ENCODE data around the gene SLC39A7. TPM values are rescaled to one million over a fixed set of nuclear protein-coding genes. Genes with fewer than 3 reads are reported as not detected.

Gene SLC39A7
- total and polyA plus RNA-seq, 4 donors, result 8.9 to 112 (median 71.1) TPM

DNA sequence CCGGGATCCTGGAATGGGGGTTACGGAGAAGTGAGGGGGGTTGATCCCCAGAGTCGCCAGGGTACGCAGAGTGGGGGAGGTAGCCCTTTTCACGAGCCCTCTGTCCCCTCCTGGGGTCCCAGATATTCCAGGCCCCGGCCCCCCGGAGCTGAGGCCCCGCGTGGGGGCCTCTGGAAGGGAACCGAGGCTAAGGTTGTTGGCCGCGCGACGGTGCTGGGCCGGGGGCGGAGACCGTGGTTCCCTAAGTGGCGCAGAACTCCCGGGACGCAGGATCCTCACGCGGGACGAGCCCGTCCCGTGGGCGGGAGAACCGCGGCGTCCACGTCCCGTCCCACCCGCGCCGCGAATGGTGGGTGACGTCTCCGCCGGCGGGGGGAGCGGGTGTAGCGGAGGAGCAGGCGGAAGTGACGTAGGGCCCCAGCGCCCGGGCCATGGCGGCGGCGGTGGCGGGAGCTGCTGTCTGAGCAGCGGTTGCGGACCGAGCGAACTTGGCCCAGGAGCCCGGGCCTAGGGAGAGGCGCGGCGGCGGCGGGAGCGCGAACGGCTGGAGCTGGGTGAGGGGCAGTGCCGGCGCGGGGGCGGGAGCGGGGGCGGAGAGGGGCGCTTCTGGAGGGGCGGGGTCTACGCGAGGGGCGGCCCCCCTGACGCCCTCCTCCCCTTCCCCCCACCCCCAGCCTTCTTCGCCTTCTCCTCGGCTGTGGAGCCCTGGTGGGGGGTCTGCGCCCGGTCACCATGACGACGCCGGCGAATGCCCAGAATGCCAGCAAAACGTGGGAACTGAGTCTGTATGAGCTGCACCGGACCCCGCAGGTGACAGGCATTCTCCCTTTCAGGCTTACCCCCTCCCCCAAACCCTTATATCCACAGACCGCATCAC, 7.7 kb downstream of the SLC39A7 start, which contains the start of gene RING1:
TSS of gene RING1 (plus strand) at position 410 of the 877 bp plus-strand sequence. CDS start at position 733, 323 bp downstream.
- Histone ChIP-seq H3K9me3 (ENCODE audit: control insufficient read depth in 4 of 4, low read length in 3 of 4) (no peaks in the 10 kb centered on the region), H3K9ac (ENCODE audit: low read depth in 1 of 2, low read length in 2 of 2) (peak within 1 kb of the TSS; percentile 95 to 96), H3K4me3 (ENCODE audit: low read depth in 1 of 3, low read length in 3 of 3) (peak within 1 kb of the TSS; percentile 68 to 84 (median 80)), H3K27me3 (ENCODE audit: control insufficient read depth in 4 of 4, insufficient read depth in 4 of 4, low read length in 3 of 4) (no peaks in the 10 kb centered on the region), H3K36me3 (ENCODE audit: control insufficient read depth in 4 of 4, insufficient read depth in 3 of 4, low read depth in 1 of 4, low read length in 3 of 4) (peaks cover 0 to 22% (median 9%) of the 10 kb centered on the region in 4 donors), H3K4me1 (ENCODE audit: control insufficient read depth in 4 of 4, insufficient read depth in 4 of 4, low read length in 3 of 4) (peaks cover 7 to 45% (median 28%) of the 10 kb centered on the region in 4 donors), H3K27ac (ENCODE audit: low read depth in 1 of 2, low read length in 2 of 2) (peak within 1 kb of the TSS; percentile 93 to 94)
- no peak for TF ChIP-seq NR2F2 (IDR thresholded peaks at IDR 0.05)
- TF ChIP-seq, protein P1, sequence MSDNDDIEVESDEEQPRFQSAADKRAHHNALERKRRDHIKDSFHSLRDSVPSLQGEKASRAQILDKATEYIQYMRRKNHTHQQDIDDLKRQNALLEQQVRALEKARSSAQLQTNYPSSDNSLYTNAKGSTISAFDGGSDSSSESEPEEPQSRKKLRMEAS (IDR thresholded peaks at IDR 0.05), result no peak
- no peak for TF ChIP-seq HNF4A (conservative IDR thresholded peaks at IDR 0.05)
- no peak for TF ChIP-seq TAF1 (conservative IDR thresholded peaks at IDR 0.05)
- TF ChIP-seq RAD21 (IDR thresholded peaks at IDR 0.05), result no peak
- TF ChIP-seq, protein P2, sequence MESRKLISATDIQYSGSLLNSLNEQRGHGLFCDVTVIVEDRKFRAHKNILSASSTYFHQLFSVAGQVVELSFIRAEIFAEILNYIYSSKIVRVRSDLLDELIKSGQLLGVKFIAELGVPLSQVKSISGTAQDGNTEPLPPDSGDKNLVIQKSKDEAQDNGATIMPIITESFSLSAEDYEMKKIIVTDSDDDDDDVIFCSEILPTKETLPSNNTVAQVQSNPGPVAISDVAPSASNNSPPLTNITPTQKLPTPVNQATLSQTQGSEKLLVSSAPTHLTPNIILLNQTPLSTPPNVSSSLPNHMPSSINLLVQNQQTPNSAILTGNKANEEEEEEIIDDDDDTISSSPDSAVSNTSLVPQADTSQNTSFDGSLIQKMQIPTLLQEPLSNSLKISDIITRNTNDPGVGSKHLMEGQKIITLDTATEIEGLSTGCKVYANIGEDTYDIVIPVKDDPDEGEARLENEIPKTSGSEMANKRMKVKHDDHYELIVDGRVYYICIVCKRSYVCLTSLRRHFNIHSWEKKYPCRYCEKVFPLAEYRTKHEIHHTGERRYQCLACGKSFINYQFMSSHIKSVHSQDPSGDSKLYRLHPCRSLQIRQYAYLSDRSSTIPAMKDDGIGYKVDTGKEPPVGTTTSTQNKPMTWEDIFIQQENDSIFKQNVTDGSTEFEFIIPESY (IDR thresholded peaks at IDR 0.05), result no peak
- TF ChIP-seq, protein P3, sequence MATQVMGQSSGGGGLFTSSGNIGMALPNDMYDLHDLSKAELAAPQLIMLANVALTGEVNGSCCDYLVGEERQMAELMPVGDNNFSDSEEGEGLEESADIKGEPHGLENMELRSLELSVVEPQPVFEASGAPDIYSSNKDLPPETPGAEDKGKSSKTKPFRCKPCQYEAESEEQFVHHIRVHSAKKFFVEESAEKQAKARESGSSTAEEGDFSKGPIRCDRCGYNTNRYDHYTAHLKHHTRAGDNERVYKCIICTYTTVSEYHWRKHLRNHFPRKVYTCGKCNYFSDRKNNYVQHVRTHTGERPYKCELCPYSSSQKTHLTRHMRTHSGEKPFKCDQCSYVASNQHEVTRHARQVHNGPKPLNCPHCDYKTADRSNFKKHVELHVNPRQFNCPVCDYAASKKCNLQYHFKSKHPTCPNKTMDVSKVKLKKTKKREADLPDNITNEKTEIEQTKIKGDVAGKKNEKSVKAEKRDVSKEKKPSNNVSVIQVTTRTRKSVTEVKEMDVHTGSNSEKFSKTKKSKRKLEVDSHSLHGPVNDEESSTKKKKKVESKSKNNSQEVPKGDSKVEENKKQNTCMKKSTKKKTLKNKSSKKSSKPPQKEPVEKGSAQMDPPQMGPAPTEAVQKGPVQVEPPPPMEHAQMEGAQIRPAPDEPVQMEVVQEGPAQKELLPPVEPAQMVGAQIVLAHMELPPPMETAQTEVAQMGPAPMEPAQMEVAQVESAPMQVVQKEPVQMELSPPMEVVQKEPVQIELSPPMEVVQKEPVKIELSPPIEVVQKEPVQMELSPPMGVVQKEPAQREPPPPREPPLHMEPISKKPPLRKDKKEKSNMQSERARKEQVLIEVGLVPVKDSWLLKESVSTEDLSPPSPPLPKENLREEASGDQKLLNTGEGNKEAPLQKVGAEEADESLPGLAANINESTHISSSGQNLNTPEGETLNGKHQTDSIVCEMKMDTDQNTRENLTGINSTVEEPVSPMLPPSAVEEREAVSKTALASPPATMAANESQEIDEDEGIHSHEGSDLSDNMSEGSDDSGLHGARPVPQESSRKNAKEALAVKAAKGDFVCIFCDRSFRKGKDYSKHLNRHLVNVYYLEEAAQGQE (IDR thresholded peaks at IDR 0.05), result peak; percentile 51
- TF ChIP-seq, protein P4, sequence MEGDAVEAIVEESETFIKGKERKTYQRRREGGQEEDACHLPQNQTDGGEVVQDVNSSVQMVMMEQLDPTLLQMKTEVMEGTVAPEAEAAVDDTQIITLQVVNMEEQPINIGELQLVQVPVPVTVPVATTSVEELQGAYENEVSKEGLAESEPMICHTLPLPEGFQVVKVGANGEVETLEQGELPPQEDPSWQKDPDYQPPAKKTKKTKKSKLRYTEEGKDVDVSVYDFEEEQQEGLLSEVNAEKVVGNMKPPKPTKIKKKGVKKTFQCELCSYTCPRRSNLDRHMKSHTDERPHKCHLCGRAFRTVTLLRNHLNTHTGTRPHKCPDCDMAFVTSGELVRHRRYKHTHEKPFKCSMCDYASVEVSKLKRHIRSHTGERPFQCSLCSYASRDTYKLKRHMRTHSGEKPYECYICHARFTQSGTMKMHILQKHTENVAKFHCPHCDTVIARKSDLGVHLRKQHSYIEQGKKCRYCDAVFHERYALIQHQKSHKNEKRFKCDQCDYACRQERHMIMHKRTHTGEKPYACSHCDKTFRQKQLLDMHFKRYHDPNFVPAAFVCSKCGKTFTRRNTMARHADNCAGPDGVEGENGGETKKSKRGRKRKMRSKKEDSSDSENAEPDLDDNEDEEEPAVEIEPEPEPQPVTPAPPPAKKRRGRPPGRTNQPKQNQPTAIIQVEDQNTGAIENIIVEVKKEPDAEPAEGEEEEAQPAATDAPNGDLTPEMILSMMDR (IDR thresholded peaks at IDR 0.05; ENCODE audit: low read depth, low read length, missing input control), result no peak
- no peak for TF ChIP-seq SP1 (IDR thresholded peaks at IDR 0.05)
- TF ChIP-seq FOXA1 (IDR thresholded peaks at IDR 0.05), result no peak
- TF ChIP-seq YY1 (IDR thresholded peaks at IDR 0.05), result peak; percentile 60
- peak in 1 of 2 donors; percentile 21 for TF ChIP-seq EGR1 (IDR thresholded peaks at IDR 0.05; ENCODE audit: low read depth in 2 of 2)
- TF ChIP-seq GABPA (IDR thresholded peaks at IDR 0.05 in 1 of 2, conservative IDR thresholded peaks at IDR 0.05 in 1 of 2), result peak; percentile 59 to 88
- TF ChIP-seq JUND (IDR thresholded peaks at IDR 0.05), result no peak
- no peak for TF ChIP-seq HNF4G (IDR thresholded peaks at IDR 0.05)
- TF ChIP-seq RXRA (IDR thresholded peaks at IDR 0.05), result no peak
- peak; percentile 86 for DNase-seq (ENCODE audit: low spot score)
- under 1% methylated on average over 86 of the region's 86 CpGs for WGBS

Measured in liver (tissue), 9 donors.